Right ventricle myocardium superior (tissue), 1 donor: ENCODE results near the gene IFITM10. TPM values are rescaled to one million over a fixed set of nuclear protein-coding genes. Genes with fewer than 3 reads are reported as not detected.
"Not testable (repeated sequence)": the region's sequence is repeated elsewhere in the genome, so short reads cannot be mapped to it uniquely, and the experiment has no call there.

Experiments used
- ATAC-seq: fragments of 200-7000 bp; cut with Tn5 transposase; one replicate; pipeline ENCODE4 v1.9.1; 2020; ENCODE audit warnings: mild to moderate bottlenecking; ENCODE audit not compliant: poor library complexity
- DNase-seq: peaks from one replicate; pipeline ENCODE4 v3.0.0-alpha.2; 2020
- intact Hi-C: fragments of 100-400 bp; cut with DNase I; formaldehyde crosslinking; loops from one replicate; pipeline ENCODE4 v1.11.2; 2022
- total RNA-seq: library from RNA; stranded (reverse); fragmentation: NEBNext Ultra II Directional; extraction: Animal tissue kit (Norgen Biotek cat#: 25700); gene quantifications from one replicate; pipeline ENCODE4 v1.2.1, GENCODE V29; 2021
- donor health status: DM: no; HTN: yes; CAD: no; lungs with severe emphysema.

Gene IFITM10
- total RNA-seq, 1 donor from 2014 or later = 1.1 TPM

DNA sequence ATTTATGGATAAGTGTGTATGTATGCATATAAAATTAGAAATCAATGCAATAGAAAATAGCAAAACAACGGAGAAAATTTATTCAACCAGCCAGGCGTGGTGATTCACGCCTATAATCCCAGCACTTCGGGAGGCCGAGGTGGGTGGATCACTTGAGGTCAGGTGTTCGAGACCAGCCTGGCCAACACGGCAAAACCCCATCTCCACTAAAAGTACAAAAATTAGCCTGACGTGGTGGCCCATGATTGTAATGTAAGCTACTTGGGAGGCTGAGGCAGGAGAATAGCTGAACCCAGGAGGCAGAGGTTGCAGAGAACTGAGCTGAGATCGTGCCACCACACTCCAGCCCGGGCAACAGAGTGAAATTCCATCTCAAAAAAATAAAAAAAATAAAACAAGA, 47.9 kb downstream of the IFITM10 start:
- intact Hi-C loops = no loop called here
- ATAC-seq (no peak), DNase-seq (no peak)

DNA sequence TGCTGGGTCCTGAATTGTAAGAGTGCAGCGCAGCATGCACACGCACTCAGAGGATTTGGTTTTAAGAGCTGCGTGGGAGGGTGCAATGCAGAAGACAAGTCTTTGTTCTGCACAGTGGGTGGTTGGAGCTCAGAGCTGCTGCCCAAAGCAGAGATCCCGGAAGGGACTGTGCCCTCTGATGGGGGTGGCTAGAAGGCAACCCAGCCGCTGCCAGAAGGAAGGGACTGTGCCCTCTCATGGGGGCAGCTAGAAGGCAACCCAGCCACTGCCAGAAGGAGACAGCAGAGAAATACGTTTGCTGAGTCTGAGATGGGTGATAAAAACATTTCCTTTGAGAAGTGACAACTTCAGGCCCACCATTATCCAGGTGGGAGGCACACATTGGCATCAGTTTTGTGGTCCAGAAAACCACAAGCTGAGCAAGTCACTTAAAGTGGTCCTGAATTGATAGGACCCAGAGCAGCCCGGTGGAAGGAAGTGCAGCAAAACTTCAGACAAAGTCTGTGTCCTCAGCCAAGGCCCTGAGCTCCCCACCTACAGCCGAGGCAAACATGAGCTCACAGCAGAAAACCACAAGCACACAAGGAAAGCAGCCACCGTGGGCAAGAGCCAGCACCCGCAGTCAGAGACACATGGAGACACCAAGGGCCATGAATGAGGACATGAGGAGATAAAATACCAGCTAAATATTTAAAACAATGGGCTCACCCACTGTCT, 49.1 kb downstream of the IFITM10 start:
- ATAC-seq = no peak
- no peak for DNase-seq
- intact Hi-C loops = no loop called here

DNA sequence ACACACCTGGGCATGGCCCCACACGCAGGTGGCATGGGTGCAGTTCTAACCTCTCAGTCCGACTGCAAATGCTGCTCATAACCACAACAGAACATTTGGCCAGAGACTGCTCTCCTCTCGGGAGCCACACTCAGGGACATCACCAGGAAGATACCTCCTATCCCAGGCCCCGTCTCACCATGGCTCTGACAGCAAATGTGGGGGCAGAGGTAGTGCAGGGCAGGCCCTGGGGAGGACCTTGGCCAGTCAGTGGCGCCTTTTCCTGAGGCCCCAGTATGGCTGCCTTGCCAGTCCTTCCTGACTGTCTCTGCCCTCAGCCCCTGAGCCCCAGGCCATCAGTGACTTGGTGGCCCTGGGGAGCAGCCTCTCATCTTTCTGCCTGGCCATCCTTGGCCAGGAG, 50.6 kb downstream of the IFITM10 start:
- intact Hi-C loops = no loop called here

DNA sequence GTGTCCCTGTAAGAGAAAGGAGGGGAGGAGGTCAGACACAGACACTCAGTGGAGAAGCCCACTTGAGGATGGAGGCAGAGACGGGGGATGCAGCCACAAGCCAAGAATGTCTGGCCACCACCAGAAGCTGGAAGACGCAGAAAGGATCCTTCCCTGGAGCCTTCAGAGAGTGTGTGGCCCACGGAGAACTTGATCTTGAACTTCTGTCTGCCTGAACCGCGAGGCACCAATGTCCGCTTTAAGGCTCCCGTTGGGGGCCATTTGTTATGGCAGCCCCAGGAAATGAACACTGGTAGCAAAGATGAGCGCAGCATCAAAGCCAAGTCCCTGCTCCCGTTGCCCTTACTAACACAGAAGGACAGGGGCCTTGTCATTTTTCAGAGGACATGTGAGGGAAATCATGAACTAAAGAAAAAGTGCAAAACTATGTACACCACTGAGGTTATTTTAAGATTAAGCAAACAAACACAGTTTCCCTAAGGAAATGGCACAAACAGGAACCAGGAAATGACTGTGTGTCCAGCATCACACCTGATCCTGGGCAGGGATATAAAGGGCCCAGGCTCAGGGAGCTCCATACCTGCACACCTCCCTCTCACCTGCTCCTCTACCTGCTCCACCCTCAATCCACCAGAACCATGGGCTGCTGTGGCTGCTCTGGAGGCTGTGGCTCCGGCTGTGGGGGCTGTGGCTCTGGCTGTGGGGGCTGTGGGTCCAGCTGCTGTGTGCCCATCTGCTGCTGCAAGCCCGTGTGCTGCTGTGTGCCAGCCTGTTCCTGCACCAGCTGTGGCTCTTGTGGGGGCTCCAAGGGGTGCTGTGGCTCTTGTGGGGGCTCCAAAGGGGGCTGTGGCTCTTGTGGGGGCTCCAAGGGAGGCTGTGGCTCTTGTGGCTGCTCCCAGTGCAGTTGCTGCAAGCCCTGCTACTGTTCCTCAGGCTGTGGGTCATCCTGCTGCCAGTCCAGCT, 53.5 kb downstream of the IFITM10 start, which contains the start of gene KRTAP5-6:
Gene KRTAP5-6 (plus strand): TSS at position 588 of the 963 bp plus-strand sequence. CDS start 51 bp downstream, at position 639.
- ATAC-seq (no peak), DNase-seq (no peak)
- intact Hi-C loops = no loop called here

More for the DNA sequence above, 50.6 kb downstream of the IFITM10 start:
- ATAC-seq (no peak), DNase-seq (no peak)

DNA sequence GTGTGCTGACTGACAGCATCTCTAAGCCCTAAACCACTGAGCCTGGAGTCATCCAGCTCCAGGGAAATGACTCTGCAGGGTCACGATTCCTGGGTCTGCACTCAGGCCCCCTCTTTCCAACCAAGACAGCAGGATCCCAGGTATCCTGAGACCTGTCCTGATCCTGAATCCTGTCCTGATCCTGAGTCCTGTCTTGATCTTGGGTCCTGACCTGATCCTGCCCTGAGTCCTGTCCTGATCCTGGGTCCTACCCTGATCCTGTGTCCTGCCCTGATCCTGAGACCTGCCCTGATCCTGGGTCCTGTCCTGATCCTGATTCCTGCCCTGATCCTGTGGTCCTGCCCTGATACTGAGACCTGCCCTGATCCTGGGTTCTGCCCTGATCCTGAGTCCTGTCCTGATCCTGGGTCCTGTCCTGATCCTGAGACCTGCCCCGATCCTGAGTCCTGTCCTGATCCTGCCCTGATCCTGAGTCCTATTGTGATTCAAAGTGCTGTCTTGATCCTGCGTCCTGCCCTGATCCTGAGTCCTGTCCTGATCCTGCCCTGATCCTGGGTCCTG, 54.8 kb downstream of the IFITM10 start:
- intact Hi-C loops = loop anchor here (2.0 kb wide), 1 partner anchor 135 kb away; no protein-coding TSS in a partner anchor
- no peak for ATAC-seq
- DNase-seq = no peak

DNA sequence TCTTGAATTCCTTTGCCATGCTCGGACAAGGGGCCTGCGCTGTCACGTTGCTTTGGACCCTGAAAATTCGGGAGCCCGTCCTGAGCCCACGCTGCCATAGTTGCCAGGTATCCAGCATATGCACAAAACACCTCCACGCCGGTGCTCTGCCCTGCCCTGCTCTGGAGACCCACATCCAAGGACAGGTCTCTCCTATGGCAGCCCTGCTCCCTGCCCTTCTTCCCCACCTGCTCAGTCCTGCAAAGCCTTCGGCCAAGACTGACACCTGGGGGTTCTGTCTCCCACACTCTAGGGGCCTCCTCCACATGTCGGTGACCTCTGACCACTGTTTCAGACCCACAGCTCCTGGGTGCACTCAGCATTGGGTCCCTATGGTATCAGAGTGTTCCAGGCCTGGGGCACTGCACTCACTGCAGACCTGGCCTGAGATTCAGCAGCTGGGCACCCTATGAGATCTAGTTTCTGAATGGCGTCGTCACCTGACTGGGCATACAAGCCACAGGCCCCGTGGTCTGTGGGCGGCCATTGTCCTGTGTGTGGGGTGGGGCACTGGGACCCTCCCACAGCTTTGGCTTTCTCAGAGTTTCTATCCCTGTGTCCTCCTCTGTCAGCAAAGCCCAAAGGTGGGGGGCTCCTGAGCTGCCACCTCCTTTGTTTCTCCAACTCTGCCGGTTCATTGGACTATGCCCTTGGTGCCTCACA, 55.4 kb downstream of the IFITM10 start:
- intact Hi-C loops = loop anchor here (2.0 to 5.0 kb wide), 3 partner anchors 43 to 457 kb away; no protein-coding TSS in a partner anchor
- no peak for ATAC-seq
- DNase-seq = no peak

DNA sequence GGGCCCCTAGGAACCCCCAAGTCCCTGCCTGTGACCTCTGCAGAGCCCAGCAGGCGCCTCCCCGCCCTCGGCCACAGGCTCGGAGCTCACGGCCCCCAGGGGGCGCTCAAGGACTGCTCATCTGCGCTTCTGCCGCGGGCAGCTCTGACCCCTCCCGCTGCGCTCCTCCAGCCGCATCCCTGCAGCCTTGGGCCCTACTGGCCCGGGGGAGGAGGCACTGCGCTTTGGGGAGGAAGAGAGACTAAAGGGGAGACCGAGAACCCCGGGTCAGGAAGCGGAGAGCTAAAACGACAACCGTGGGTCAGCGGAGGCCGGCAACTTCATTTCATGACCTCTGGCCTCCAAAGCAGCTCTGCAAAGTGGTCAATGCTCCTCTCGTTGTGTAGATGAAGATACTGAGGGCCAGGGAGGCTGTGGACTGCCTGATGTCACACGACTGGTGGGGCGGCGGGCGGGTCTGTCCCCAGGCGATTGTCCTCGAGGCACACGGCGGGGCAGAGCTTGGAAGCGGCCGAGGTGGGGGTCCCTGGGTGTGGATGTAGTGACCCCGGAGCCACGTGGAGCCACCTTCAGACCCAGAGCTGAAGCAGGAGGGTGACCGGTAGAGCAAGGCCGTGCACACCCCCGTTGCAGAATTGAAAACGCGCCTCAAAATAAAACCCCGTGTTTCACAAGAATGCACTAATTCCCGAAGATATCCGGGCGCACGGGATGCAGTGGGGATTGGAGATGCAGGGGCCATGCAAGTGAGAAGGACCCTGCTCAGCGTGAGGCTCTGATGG, 56.1 kb downstream of the IFITM10 start:
- intact Hi-C loops = loop anchor here (2.0 to 5.0 kb wide), 3 partner anchors 42 to 458 kb away; no protein-coding TSS in a partner anchor
- DNase-seq (peak; percentile 93), ATAC-seq (peak; percentile 99)

DNA sequence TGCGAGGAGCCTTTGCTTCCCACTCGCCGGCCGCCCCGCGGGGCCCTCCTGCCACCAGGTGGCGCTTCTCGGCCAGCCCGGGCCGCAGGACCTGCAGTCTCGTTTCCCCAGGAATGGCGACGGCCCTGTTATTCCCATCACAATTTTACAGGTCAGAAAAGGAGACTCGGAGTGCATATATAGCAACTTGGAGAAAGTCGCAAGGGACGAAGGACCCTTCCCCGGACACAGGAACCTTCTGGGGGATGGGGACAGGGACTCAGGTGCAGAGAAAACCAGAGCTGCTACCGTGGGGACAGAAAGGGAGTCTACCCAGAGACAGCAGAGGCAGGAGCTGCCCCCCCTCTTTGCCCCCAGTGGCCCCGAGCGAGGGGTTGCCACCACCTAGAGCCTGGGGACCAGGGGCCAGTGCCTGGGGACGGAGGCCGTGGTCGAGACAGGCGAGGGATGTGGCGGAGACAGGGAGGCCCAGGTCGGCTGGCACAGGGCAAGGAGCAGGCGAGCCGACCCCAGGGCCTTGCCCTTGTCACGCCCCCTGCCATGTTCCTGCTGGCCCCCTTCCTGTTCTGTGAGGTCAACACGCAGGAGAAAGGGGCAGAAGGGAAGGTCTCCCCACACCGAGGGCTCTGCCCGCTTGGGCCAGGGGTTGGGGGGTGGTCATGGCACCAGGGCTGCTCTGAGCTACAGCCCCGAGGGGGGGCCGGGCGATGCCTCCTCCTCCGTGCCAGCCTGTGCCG, 56.9 kb downstream of the IFITM10 start:
- intact Hi-C loops = loop anchor here (2.0 to 5.0 kb wide), 3 partner anchors 41 to 459 kb away; no protein-coding TSS in a partner anchor
- DNase-seq = peak; percentile 88
- ATAC-seq = peak; percentile 93

DNA sequence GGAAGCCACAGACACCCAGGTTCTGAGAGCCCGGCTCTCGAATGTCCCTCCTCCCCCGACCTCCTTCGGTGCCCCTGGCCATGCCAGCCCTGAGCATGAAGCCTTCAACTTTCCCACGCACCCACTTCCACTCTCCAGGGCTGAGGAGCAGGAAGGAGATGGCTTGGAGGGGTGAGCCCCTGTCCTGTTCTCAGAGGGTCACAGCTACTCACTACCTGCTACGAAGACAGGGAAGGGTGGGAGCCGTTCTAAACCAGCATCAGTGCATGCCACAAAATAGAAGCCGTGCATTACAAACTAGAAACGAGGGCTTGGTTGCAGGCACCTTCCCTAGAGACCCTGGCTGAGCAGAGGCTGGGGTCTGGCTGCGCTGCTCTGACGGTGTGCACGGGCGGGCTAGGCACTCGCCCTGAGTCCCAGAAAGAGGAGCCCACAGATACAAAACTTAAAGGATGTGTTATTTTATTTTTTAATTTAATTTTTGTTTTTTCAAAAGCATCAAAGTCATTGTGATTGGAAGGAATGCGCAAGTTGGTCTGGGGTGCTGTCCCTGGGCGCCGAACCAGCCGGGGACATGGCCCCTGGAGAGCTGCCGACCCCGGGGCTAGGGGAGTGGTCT, 57.6 kb downstream of the IFITM10 start:
- no peak for ATAC-seq
- intact Hi-C loops = loop anchor here (5.0 kb wide), 2 partner anchors 41 to 459 kb away; no protein-coding TSS in a partner anchor
- DNase-seq = no peak

DNA sequence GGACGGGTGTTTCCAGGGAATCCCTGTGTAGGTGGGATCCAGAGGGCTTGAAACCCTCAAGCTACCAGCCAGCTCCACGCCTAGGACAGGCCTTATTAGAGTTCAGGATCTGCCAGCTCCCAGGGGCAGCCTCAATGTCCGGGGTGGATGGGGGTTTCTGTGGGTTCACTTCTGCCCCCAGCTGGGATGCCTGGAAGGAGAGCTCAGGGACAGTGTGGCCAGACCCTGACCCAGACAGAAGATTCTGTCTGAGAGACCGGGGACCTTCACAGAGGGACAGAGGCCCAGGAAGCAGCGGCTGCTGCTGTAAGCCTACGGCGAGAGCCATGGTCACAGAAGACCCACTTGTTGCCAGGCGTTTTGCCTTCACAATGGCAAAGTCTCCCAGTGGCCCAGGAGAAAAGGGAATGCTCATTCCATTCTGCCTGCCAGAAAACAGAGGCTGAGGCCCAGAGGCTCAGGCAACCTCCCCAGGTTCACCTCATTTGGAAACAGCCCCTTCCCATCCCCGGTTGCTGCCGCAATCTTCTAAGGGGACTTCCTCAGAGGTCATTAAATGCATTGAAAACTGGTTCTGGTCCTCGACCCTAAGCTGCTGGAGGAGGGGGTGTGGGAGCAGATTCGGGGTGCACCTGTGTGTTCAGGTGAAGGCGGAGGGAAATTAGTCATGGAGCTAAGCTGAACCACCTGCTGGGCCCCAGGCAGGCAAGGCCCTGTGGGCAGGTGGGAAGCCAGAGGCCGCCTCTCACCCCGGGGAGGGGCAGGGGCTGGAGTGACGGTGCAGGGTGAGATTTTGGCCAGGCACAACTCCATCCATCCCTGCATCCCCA, 58.3 kb downstream of the IFITM10 start:
- DNase-seq = no peak
- no peak for ATAC-seq
- intact Hi-C loops = loop anchor here (5.0 kb wide), 2 partner anchors 40 to 460 kb away; no protein-coding TSS in a partner anchor

DNA sequence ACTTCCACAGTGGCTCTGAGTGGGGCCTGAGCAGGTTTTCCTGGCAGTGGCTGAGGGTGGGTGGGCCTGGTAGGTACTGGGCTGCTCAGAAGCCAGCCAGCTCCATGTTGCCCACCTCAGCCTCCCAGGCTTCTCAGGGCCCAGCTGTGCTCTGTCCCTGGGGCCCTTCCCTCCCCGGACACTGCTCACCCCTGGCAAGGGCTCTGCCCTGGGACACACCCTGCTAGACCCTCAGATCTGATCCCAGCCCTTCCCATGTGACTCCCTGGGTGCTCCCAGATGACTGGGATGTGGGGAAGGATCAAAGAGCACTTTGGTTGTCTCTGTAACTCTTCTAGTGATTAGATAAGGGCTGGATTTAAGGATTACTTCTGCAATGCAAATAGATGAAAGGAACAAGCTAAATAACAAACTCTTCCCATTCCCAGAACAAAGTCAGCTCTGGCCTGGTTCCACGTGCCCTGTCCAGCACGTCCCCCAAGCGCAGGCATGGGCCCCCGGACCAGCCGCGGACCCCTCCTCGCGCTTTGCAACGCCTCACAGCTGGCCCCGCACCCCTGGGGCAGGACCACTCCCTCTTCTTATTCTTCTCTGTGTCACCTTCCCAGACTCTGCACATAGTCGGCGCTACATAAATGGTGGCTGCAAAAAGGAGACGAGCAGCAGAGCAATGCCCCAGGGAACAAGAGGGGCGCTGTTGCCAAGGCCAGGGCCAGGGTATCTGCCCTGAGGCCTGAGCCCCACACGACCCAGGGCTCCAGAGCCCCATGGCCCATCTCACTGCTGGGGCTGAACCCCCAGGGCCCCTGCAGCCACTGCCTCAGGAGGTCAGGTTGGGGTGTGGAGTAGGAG, 59.1 kb downstream of the IFITM10 start:
- DNase-seq = no peak
- intact Hi-C loops = loop anchor here (5.0 kb wide), 2 partner anchors 39 to 461 kb away; no protein-coding TSS in a partner anchor
- ATAC-seq = no peak

DNA sequence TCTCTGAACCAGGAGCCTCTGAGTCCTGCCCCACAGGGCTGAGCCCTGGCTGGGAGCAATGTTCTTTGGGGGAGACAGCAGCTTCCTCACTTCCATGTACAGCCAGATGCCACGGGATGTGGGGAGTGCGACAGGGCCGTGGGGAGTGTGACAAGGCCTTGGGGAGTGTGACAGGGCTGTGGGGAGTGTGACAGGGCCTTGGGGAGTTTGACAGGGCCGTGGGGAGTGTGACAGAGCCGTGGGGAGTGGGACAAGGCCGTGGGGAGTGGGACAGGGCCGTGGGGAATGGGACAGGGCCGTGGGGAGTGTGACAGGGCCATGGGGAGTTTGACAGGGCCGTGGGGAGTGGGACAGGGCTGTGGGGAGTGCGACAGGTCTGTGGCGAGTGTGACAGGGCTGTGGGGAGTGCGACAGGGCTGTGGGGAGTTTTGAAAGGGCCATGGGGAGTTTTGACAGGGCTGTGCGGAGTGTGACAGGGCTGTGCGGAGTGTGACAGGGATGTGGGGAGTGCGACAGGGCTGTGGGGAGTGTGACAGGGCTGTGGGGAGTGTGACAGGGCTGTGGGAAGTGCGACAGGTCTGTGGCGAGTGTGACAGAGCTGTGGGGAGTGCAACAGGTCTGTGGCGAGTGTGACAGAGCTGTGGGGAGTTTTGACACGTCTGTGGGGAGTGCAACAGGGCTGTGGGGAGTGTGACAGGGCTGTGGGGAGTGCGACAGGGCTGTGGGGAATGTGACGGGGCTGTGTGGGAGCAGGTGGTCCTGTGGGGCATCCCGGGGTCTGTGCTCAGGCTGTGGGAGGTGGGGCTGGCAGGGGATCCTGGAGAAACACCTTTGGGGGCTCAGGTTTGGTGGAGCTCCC, 60.0 kb downstream of the IFITM10 start:
- intact Hi-C loops = loop anchor here (5.0 kb wide), 2 partner anchors 38 to 462 kb away; no protein-coding TSS in a partner anchor
- DNase-seq (no peak), ATAC-seq (no peak)

DNA sequence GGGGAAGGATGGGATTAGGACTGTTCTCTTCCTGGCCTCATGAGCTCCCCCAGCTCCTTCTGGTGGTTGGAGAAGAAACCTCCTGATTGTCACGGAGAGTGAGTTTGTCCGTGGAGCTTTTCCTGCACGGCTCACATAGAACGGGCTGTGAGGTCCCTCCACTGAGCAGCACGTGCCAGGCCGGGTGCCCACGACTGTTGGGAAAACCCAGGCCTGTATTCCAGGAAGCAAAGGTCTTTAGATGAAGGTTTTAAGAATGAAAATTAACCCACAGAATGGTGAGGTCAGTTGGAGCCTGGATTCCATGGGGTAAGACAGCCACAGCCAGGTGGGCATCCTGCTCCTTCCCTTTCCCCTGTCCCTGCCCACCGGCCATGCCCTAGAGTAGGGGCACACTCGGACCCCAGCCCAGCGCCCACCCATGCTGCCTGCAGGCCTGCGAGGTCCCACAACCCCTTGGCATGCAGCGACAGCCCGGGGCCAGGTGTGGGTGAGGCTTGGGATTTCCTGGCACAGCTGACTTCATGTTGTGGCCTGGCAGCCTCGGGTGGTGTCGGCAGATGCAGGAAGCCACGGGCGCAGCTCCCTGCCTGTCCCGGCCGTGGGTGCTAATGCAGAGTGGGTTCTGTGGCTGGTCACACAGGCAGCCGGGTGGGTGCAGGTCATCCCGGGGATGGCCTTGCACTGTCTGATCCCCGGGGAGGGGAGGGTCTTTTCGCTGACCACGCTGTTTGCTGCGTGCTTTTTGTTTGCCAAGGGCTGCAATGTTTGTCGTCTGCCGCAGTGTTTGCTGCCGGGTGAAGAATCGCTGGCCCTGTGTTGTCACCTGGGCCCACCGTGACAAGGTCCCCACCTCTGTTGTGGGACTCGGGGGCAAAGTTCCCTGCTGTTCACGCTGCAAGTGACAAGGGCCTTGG, 60.9 kb downstream of the IFITM10 start:
- intact Hi-C loops = loop anchor here (5.0 kb wide), 2 partner anchors 37 to 463 kb away; no protein-coding TSS in a partner anchor
- ATAC-seq, DNase-seq: not testable (repeated sequence)
